Left lung (tissue), 10 donors: Measurements from ENCODE around the gene DHRS9. TPM values are rescaled to one million over a fixed set of nuclear protein-coding genes. Genes with fewer than 3 reads are reported as not detected.

Experiments used
- ATAC-seq: fragments of 200-7000 bp; cut with Tn5 transposase; one replicate; pipeline ENCODE4 v1.9.1; 2020; ENCODE audit warnings: moderate library complexity
- DNase-seq, 4 donors: peaks; one replicate each; pipeline ENCODE4 v3.0.0-alpha.2; 2013 to 2020
- H3K27ac ChIP-seq, 2 donors: fragments of 200-600 bp; sonication (generic) in 1 of 2; one replicate each; pipeline versions ENCODE4 v1.5.0 to v1.8.0; 2020 to 2021
- H3K27me3 ChIP-seq, 2 donors: fragments of 200-600 bp; sonication (generic) in 1 of 2; one replicate each; pipeline versions ENCODE4 v1.5.0 to v1.8.0; 2020 to 2021
- H3K36me3 ChIP-seq, 2 donors: fragments of 200-600 bp; sonication (generic) in 1 of 2; one replicate each; pipeline versions ENCODE4 v1.5.0 to v1.8.0; 2020 to 2021
- H3K4me1 ChIP-seq, 2 donors: fragments of 200-600 bp; one replicate each; pipeline ENCODE4 v1.8.0; 2021
- H3K4me3 ChIP-seq, 2 donors: fragments of 200-600 bp; sonication (generic) in 1 of 2; one replicate each; pipeline versions ENCODE4 v1.5.0 to v1.8.0; 2020 to 2021; ENCODE audit warnings: mild to moderate bottlenecking in 1 of 2
- H3K9me3 ChIP-seq, 2 donors: fragments of 200-600 bp; sonication (generic) in 1 of 2; one replicate each; pipeline versions ENCODE4 v1.5.0 to v1.8.0; 2020 to 2021
- intact Hi-C, 2 donors: fragments of 100-400 bp; cut with DNase I; formaldehyde crosslinking; loops; one replicate each; pipeline versions ENCODE4 v1.11.2 to v1.14.2; 2022
- polyA plus RNA-seq, 6 donors: library from polyadenylated mRNA; unstranded; fragments of 120-200 nt; gene quantifications; one replicate each; pipeline ENCODE4 v1.2.1, GENCODE V29; 2013; ENCODE audit not compliant: insufficient read length in 6 of 6
- total RNA-seq, 2 donors: library from RNA; stranded (reverse); fragmentation: NEBNext Ultra II Directional; extraction: Animal tissue kit (Norgen Biotek cat#: 25700); gene quantifications; one replicate each; pipeline ENCODE4 v1.2.1, GENCODE V29; 2021
- TF ChIP-seq, protein P1 (sequence below), 2 donors: fragments of 200-600 bp; sonication (generic) in 1 of 2; IDR thresholded peaks; one replicate each; pipeline versions ENCODE4 v1.5.0 to v1.8.0; 2021; ENCODE audit warnings: antibody characterized with exemption in 2 of 2
- donor health status: DM: no; HTN: yes; CAD: no.
- donor health status: DM: no; HTN: no; CAD: no.

DHRS9 gene
- total and polyA plus RNA-seq, 8 donors = 0.34 to 8.5 (median 0.68) TPM

DNA sequence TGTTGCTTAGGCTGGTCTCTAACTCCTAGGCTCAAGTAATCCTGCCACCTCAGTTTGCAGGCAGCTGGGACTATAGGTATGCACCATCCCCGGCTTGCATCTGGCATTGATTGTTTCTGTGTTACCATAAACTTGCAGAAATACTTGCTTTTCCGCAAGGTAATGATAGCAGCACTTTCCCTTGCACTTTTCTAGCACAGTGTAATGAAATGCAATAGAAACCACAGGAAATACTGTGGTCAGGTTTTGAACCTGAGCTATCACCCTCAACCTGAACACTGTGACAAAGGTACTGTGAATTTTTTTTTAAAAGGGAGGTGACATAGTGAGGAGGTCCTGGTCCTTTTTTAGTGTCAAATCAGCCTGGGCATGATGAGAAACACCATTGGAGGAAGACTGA lies 38.3 kb downstream of the DHRS9 start:
- Histone ChIP-seq H3K27me3 (no peaks in the 10 kb centered on the region), H3K4me3 (no peak overlapping the region), H3K9me3 (no peaks in the 10 kb centered on the region), H3K4me1 (peaks cover 3 to 44% of the 10 kb centered on the region in 2 donors), H3K27ac (peak overlapping the region in 1 of 2 donors; percentile 82), H3K36me3 (no peaks in the 10 kb centered on the region)
- TF ChIP-seq, protein P1, sequence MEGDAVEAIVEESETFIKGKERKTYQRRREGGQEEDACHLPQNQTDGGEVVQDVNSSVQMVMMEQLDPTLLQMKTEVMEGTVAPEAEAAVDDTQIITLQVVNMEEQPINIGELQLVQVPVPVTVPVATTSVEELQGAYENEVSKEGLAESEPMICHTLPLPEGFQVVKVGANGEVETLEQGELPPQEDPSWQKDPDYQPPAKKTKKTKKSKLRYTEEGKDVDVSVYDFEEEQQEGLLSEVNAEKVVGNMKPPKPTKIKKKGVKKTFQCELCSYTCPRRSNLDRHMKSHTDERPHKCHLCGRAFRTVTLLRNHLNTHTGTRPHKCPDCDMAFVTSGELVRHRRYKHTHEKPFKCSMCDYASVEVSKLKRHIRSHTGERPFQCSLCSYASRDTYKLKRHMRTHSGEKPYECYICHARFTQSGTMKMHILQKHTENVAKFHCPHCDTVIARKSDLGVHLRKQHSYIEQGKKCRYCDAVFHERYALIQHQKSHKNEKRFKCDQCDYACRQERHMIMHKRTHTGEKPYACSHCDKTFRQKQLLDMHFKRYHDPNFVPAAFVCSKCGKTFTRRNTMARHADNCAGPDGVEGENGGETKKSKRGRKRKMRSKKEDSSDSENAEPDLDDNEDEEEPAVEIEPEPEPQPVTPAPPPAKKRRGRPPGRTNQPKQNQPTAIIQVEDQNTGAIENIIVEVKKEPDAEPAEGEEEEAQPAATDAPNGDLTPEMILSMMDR (IDR thresholded peaks at IDR 0.05) = no peak
- intact Hi-C loops = no loop called here
- DNase-seq (no peak), ATAC-seq (no peak)

DNA sequence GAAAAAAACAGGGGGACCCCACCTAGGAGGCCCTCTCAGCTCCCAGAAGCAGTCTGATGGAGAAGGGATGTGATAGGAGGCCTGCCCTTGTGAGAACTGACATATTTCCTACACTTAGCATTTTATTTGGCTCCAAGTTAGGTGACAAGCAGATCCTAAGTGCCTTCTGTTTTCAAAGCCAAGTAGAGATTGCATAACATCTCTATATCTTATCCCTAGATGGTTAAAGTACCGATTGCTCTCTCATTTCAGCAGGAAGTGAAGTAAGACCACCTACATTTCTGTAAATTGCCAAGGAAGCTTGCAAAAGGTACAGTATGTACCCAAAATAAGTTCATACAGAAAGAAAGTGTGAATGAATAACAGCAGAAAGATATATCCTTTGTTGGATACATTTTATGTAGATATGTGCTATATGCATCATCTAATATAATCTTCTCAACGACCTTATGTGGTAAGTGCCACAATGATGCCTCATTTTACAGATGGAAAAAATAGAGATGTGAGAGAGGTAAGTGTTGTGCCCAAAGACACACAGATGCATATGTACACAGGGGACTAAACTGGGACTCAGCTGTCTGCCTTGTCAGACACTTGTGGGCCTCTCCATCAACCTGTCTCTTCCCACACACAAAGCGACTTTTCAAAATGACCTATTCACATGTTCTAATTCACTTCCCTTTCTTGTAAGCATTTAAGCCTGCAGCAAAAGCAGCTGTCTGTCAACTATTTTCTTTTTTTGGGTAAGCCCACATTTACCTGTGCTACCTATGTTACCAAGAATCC lies 38.9 kb downstream of the DHRS9 start:
- TF ChIP-seq, protein P1 (IDR thresholded peaks at IDR 0.05) = no peak
- no peaks in the 10 kb centered on the region for H3K27me3 ChIP-seq
- DNase-seq (no peak), ATAC-seq (no peak)
- no peak overlapping the region for H3K4me3 ChIP-seq
- no peaks in the 10 kb centered on the region for H3K9me3 ChIP-seq
- intact Hi-C loops = no loop called here
- peak overlapping the region in 1 of 2 donors; percentile 82 for H3K27ac ChIP-seq
- no peaks in the 10 kb centered on the region for H3K36me3 ChIP-seq
- peaks cover 3 to 44% of the 10 kb centered on the region in 2 donors for H3K4me1 ChIP-seq

DNA sequence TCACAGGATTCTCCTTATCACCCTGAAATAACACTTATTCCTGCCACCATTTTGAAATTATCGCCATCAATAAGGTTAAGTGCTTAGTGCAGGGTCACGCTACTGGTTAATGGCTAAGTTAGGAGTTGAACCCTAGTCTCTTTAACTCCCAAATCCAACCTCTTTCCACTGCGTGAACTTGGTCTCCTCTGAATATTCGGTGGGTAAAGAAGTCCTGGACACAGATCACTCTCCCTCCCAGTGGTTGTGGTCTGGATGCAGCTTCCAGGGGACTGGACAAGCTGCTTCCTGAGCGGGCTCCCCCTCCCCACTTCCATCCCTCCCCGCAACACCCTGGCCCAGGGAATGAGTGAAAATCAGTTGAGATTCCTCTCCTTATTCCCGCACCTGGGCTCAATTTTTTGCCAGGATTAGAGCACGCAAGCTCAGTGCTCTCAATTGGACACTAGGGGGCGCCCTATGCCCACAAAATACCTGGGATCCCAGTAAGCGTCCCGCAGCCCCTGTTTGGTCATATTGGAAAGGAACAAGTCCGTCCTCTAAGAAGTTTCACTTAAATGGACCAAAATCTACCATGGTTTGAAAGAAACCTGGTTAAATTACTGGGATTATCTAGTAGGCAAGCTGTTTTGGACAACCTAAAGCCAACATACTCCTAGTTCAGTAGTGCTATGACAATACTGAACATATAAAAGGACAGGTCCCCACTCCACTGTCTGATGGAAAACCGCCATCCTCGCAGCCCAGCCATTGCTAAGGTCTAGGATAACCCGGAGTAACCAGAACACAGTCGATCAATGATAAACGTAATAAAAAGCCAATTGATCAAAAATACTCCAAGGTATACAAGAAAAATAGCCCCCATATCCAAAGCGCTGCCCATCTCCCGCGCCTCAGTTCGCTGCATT lies 40.4 kb downstream of the DHRS9 start:
- peak; percentile 65 to 82 (median 82) for DNase-seq
- Histone ChIP-seq H3K9me3 (no peaks in the 10 kb centered on the region), H3K4me3 (no peak overlapping the region), H3K36me3 (no peaks in the 10 kb centered on the region), H3K27ac (peak overlapping the region in 1 of 2 donors; percentile 82), H3K4me1 (peaks cover 3 to 47% of the 10 kb centered on the region in 2 donors), H3K27me3 (no peaks in the 10 kb centered on the region)
- intact Hi-C loops = no loop called here
- TF ChIP-seq, protein P1 (IDR thresholded peaks at IDR 0.05) = peak; percentile 89 to 92
- ATAC-seq = peak; percentile 97

- no peaks in the 10 kb centered on the region for H3K36me3 ChIP-seq
- no peaks in the 10 kb centered on the region for H3K9me3 ChIP-seq
- peaks cover 3 to 47% of the 10 kb centered on the region in 2 donors for H3K4me1 ChIP-seq
- H3K27ac ChIP-seq = no peak overlapping the region
- H3K27me3 ChIP-seq = no peaks in the 10 kb centered on the region
- TF ChIP-seq, protein P1 (IDR thresholded peaks at IDR 0.05) = no peak
- H3K4me3 ChIP-seq = no peak overlapping the region
- intact Hi-C loops = no loop called here
- DNase-seq (no peak), ATAC-seq (no peak)
These were observed 41.1 kb downstream of the DHRS9 start for GRCh38 chr2:169110419-169110818.

DNA sequence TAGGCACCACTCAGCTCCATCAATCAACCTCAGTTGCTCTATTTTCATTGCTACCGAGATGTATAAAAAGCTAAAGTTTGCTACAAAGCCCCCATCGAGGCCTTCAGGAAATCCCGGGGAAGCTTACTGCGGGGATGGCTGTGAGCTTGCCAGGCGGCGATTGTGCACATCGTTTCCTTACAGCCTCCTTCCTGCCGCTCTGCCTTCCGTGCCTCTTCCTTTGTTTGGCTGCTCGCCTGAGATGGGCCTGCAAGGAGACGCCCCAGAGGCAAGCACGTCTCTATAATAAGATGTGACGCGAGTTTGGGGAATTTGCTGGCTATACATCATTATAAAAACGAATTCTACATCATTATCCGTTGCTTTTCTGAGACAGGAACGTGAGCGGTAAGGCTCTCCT lies 41.6 kb downstream of the DHRS9 start:
- peaks cover 3 to 45% of the 10 kb centered on the region in 2 donors for H3K4me1 ChIP-seq
- TF ChIP-seq, protein P1 (IDR thresholded peaks at IDR 0.05) = no peak
- H3K4me3 ChIP-seq = no peak overlapping the region
- no peaks in the 10 kb centered on the region for H3K9me3 ChIP-seq
- DNase-seq (no peak), ATAC-seq (no peak)
- H3K36me3 ChIP-seq = no peaks in the 10 kb centered on the region
- no peaks in the 10 kb centered on the region for H3K27me3 ChIP-seq
- intact Hi-C loops = no loop called here
- no peak overlapping the region for H3K27ac ChIP-seq
